Left renal pelvis (tissue), 4 donors: ENCODE results near the gene SEMG2. TPM values are rescaled to one million over a fixed set of nuclear protein-coding genes. Genes with fewer than 3 reads are reported as not detected.

ENCODE experiments used
- DNase-seq, 4 donors: peaks; one replicate each; pipeline ENCODE4 v3.0.0-alpha.2; 2013; ENCODE audit warnings: low read depth in 4 of 4, low spot score in 3 of 4
- polyA plus RNA-seq, 4 donors: library from polyadenylated mRNA; unstranded; fragments of 120-200 nt; gene quantifications; one replicate each; pipeline ENCODE4 v1.2.1, GENCODE V29; 2013; ENCODE audit not compliant: insufficient read length in 4 of 4

SEMG2 gene, protein sequence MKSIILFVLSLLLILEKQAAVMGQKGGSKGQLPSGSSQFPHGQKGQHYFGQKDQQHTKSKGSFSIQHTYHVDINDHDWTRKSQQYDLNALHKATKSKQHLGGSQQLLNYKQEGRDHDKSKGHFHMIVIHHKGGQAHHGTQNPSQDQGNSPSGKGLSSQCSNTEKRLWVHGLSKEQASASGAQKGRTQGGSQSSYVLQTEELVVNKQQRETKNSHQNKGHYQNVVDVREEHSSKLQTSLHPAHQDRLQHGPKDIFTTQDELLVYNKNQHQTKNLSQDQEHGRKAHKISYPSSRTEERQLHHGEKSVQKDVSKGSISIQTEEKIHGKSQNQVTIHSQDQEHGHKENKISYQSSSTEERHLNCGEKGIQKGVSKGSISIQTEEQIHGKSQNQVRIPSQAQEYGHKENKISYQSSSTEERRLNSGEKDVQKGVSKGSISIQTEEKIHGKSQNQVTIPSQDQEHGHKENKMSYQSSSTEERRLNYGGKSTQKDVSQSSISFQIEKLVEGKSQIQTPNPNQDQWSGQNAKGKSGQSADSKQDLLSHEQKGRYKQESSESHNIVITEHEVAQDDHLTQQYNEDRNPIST
- polyA plus RNA-seq, result not detected

- DNase-seq, result no peak
Observed at GRCh38 chr20:45221076-45221475, at the start of gene SEMG2. SEMG2 (plus strand) TSS chr20:45221373; CDS start chr20:45221390, 17 bp downstream.

DNA sequence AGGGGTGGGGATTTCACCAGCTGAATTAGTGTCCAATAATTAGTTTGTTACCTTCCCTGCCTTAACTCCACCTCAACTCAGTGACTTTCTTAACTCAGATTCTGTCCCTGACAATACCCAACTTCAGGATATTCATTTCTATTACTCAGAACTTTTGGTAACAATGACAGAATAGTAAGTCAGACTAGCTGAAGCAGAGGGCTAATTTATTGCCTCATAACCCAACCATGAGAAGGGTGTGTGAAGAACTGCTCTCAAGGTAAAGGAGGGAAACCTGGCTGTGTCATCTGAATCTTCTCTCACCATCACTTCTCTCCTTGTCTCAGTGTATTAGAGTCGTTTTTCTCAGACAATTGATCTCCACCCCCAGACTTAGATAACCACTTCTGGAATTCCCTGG, 47.7 kb upstream of the SEMG2 start:
- DNase-seq, result no peak

DNA sequence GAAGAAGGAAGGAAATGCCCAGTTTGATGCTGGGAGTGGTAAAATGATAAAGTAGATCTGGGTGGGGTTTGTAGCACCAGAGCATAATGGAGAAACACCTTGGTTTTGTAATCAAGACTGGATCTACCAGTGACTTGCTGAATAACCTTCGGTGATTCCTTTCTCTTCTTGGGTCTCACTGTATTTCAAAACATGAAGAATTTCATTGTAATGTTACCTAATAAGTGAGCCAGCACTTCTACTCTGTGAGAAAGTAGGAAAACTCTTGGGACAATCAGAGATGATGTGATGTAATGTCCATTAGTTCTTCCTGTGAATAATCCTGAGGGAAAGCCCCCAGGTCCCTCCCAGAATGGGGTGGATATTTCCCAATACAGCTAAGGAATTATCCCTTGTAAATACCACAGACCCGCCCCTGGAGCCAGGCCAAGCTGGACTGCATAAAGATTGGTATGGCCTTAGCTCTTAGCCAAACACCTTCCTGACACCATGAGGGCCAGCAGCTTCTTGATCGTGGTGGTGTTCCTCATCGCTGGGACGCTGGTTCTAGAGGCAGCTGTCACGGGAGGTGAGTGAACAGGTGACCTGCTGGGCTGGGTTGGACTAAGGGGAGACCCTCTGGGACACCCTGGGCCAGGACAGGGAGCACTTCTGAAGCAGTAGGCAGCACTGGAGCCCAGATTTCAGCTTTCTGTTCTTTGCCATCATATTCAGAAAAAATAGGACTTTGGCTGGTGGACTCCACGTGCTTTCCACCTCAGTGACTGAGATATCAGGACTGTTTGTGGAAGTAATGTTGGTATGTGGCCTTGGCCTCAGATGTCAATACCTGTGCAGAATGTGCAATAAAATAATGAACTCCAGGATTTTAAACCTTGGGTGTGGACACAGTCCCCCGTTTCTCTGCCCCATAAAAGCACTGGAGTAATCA, 46.5 kb upstream of the SEMG2 start, which contains the start of gene PI3:
TSS of gene PI3 (plus strand) at position 469 of the 931 bp plus-strand sequence. CDS start at position 490, 21 bp downstream.
- no peak for DNase-seq

DNA sequence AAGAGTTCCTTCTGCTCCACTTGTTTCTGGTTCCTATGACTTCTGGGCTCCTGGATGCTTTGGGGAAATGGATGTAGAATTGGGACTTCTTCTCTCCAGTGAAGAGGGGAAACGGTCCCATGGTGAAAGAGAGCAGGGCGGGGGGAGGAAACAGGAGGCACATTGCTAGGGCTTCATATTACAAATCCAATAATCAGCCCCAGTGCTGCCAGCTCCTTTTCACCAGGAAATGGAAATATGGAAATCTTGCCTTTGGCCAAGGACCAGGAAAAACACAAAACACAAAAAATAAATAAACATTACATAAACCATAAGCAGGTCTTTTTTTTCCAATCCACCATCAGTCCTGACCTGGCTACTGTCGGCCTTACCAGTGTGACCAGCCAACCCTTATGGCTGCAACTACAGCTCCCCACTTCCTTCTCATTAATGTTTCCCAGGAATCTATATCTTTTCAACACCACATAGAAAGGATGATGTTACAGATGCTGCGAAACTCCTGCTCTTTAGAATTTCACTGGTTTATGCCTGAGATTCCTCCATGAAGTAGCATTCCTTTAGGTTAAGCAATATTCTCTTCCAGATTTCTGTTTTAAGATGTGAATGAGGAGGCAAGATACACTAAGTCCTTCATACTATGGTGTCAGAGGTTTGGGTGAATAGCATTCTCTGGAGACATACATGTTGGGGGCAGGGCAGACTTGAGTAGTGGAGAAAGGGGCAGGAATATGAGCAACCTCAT, 44.5 kb upstream of the SEMG2 start:
- DNase-seq, result no peak

DNA sequence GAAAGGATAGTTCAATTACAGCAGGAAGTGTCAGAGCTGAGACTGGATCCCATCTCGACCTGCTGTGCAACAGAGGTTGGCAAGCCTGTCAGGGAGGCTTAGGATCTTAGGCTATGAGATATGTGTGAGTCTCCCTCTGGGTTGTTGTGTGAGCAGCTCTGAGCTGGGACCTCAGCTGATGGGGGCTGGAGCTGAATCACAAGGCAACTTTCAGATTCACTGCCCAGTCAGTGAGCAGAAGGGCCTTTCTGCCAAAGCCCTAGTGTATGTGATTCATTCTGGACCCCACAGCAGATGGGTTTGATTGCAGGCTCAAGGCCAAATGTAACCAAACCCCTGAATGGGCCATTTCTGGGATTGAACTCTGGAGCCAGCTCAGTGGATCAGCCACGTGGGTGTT, 42.0 kb upstream of the SEMG2 start:
- DNase-seq, result no peak

DNA sequence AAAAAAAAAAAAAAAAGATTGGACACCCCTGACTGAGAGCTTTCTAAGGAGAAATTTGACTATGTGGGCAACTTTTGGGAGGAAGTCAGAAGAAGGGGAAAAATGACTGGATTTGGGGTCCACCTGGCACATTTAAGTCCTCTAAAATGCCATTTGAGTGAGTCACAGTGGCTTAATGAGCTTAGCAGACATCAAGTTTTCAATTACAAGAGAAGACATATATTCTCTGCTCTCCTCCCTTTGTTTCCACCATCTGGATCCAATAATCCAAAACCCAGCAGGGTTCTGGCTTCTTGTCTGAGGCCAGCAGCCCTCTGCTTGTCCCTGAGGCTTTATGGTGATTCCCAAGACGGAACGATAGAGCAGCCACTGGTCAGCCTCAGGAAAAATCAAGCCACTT, 39.5 kb upstream of the SEMG2 start:
- no peak for DNase-seq

- DNase-seq, result no peak
Observed at GRCh38 chr20:45183084-45183483, 38.1 kb upstream of the SEMG2 start.

GRCh38 chr20:45187693-45188092, 33.5 kb upstream of the SEMG2 start:
- DNase-seq, result no peak

DNA sequence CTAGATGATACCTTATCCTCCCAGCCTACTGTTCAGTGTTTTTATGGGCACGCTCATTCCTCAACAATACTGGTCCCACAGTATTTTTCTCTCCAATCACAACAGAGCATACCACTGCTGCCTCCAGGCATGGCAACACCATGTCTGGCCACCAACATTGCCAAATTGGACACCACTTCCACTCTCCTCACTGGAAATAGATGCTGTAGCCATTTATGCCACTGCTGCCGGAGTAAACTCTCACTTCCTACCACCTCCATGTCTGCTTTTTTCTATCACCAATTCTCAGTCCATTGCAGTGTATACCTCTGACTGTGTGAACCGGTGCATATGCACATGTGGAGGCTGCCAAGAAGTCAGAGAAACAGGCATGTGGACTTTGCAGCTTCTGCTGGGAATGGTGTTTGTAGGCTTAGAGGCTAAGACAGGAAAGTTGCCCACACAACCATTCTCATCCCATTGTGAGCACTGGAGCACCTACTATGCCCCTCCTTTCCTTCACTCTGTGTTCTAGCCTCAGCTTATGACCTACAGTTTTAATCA, 32.0 kb upstream of the SEMG2 start:
- no peak for DNase-seq

DNA sequence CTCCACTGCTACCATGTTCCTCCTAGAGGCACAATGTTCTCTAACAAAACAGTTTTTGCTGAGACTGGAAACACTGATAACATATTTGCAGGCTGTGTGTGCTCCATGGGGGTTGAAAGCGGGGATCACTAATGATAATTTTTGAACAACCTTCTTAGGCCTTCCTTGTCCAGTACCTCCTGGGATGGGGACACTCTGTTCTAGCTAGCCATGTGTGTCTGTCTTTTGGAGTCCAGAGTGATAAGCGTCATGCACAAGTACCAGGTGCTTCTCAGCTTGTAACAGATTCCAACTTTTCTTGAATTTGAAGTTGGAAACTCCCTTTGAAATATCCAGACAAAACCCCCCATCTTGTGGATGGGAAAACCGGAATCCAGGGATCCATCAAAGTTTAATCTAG, 31.3 kb upstream of the SEMG2 start:
- DNase-seq, result no peak

- no peak for DNase-seq
Observed at GRCh38 chr20:45191926-45192325, 29.2 kb upstream of the SEMG2 start.

GRCh38 chr20:45193331-45193730, 27.8 kb upstream of the SEMG2 start:
- DNase-seq, result no peak

- no peak for DNase-seq
Observed at GRCh38 chr20:45206725-45207124, 14.4 kb upstream of the SEMG2 start, which contains the start of gene SEMG1. SEMG1 (plus strand) TSS chr20:45207033; CDS start chr20:45207054, 21 bp downstream.

- no peak for DNase-seq
Observed at GRCh38 chr20:45209924-45210323, 11.2 kb upstream of the SEMG2 start.

- no peak for DNase-seq
Observed at GRCh38 chr20:45211569-45212474, 9.4 kb upstream of the SEMG2 start.

GRCh38 chr20:45212836-45213235, 8.3 kb upstream of the SEMG2 start:
- DNase-seq, result no peak

GRCh38 chr20:45218124-45218523, 3.0 kb upstream of the SEMG2 start:
- DNase-seq, result no peak

DNA sequence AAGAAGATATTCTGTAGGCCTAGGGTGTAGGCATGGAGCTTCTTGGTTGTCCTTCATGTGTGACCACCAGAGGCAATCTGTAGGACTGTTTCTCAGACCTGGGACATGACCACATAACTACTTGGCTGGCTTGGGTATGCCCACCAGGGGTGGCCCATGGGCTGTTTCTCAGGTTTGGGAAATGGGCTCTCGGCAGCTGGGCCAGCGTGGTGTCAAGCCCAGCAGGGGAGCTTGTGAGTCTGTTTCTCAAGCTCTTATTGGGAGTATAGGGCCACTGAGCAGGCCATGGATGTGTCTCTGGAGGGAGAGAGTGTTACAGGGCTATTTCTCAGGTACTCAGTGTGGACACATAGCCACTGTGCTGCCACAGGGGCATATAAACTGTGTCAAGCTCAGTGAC, 2.5 kb upstream of the SEMG2 start:
- DNase-seq, result no peak

GRCh38 chr20:45223136-45223535, 2.0 kb downstream of the SEMG2 start:
- no peak for DNase-seq
